ENCODE results near the gene C3. TPM values are rescaled to one million over a fixed set of nuclear protein-coding genes. Genes with fewer than 3 reads are reported as not detected.
A peak's percentile ranks its signal among the peaks of the same experiment; 100 is the strongest.

Gene C3
- total and polyA plus RNA-seq, 2 experiments from 2014 or later: 5.1 to 17.7 TPM

DNA sequence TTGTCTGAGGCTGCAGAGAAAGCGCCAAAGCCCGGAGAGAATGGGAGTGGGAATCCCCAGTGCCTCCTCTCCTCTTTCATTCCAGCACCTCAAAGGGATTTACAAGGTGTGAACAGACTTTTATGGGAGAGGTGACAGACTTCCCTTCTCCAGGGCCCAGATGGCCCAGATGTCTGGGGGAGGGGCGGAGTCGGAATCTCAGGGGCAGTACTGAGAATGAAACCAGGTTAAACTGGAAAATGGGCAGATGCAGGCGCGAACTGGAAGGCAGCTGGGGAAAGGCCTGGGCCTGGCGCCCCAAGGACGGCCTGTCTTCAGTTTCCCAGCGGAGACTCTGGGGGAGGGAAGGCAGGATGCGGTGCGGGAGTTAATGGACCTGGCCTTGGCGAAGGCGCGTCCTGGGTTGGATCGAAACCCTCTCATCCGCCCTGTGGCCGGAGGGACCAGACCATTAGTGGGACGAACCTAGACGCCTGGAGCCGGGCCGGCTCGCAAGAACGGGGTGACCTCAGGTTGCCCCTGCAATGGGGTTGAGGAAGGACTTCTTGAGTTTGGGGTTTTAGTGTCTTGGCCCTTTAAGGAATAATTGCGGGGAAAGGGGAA lies 18.4 kb upstream of the C3 start (continued):
- TF ChIP-seq EZH2phosphoT487 (IDR thresholded peaks at IDR 0.05; ENCODE audit: unreplicated experiment): no peak
- no peak for TF ChIP-seq JUNB (IDR thresholded peaks at IDR 0.05; ENCODE audit: unreplicated experiment)
- TF ChIP-seq EZH2 (IDR thresholded peaks at IDR 0.05; ENCODE audit: low read depth, unreplicated experiment): no peak
- TF ChIP-seq CREB1 (CRISPR knock-in tag; IDR thresholded peaks at IDR 0.05; ENCODE audit: low read depth): no peak

DNA sequence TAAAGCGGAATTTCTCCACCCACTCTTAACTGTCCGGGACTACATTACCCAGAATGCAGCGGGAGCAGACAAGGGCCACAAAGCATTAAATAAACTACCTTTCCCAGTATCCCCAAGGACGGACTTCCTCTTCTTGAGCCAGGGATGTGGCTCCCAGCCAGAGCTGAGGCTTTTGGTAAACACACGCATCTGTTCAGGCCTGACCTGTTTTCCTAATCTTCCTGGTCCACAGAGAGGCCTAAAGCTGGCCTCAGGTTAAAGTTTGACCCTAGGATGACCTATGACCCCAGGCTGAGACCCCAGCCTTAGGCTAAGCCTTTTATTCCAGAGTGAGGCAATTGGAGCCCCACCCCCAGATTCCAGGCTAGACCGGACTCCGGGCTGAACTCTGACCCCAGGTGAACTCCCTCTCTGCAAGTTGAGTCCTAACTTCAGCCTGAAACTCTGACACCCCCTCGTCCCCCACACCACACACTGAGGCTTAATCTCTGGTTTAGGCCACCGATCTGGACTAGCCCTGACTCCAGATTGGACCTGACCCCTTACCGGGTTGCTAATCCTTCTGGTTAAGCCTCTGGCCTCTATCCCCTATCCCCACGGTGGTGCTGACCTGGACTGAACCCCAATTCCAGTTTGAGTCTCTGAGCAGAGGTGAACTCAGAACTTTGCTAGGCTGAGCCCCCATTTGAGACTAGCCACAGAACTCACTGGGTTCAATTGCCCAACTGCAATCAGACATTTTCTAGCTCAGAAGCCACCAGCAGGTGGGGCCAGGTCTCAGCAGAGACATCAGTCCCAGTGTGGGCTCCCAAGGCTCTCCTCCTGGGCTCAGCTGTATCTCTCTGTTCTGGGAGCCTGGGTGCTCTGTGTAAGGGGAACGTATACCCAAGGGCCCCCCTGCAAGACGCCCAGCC lies 17.7 kb upstream of the C3 start:
- peak overlapping the region; percentile 95 for H3K27ac Mint-ChIP-seq
- H3K36me3 Mint-ChIP-seq (ENCODE audit: low read depth): peaks cover 11% of the 10 kb centered on the region
- Histone ChIP-seq H2AFZ (peak overlapping the region; percentile 89; the same call in 1 of the 2 replicates), H3K9me2 (ENCODE audit: insufficient read depth) (no peaks in the 10 kb centered on the region), H3K4me1 (ENCODE audit: insufficient read depth) (peaks cover 36% of the 10 kb centered on the region), H3K27me3 (ENCODE audit: insufficient read depth) (no peaks in the 10 kb centered on the region), H3F3A (replicated peaks; ENCODE audit: low read depth) (0 out of 2 replicates have a peak, but pooled peaks cover 11% of the 10 kb centered on the region), H4K20me1 (replicated peaks; ENCODE audit: insufficient read depth) (peaks cover 15% of the 10 kb centered on the region; the same call in 1 of the 2 replicates), H3K36me3 (ENCODE audit: insufficient read depth) (0 out of 2 replicates have a peak, but pooled peaks cover 5% of the 10 kb centered on the region), H3K79me2 (replicated peaks; ENCODE audit: insufficient read depth) (peaks cover 34% of the 10 kb centered on the region), H3K4me3 (peak overlapping the region; percentile 58), H3K27ac (ENCODE audit: low read depth) (peak overlapping the region; percentile 95), H3K4me2 (peak overlapping the region; percentile 95)
- peaks cover 19% of the 10 kb centered on the region for H3K27me3 Mint-ChIP-seq (ENCODE audit: insufficient read depth, low read depth, poor library complexity)
- DNase-seq (ENCODE audit: low spot score): peak; percentile 83
- H3K9me3 Mint-ChIP-seq: no peaks in the 10 kb centered on the region
- peak overlapping the region; percentile 95 for H3K4me3 Mint-ChIP-seq
- peaks cover 43% of the 10 kb centered on the region for H3K4me1 Mint-ChIP-seq
- peak; percentile 30 for ATAC-seq
- TF ChIP-seq, protein P1, sequence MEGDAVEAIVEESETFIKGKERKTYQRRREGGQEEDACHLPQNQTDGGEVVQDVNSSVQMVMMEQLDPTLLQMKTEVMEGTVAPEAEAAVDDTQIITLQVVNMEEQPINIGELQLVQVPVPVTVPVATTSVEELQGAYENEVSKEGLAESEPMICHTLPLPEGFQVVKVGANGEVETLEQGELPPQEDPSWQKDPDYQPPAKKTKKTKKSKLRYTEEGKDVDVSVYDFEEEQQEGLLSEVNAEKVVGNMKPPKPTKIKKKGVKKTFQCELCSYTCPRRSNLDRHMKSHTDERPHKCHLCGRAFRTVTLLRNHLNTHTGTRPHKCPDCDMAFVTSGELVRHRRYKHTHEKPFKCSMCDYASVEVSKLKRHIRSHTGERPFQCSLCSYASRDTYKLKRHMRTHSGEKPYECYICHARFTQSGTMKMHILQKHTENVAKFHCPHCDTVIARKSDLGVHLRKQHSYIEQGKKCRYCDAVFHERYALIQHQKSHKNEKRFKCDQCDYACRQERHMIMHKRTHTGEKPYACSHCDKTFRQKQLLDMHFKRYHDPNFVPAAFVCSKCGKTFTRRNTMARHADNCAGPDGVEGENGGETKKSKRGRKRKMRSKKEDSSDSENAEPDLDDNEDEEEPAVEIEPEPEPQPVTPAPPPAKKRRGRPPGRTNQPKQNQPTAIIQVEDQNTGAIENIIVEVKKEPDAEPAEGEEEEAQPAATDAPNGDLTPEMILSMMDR (conservative IDR thresholded peaks at IDR 0.05; ENCODE audit: low read depth in 2 of 2): peak; percentile 65 to 80
- TF ChIP-seq POLR2AphosphoS5 (IDR thresholded peaks at IDR 0.05; ENCODE audit: low read depth) (peak; percentile 16; the same call in 1 of the 2 replicates), EZH2phosphoT487 (IDR thresholded peaks at IDR 0.05; ENCODE audit: unreplicated experiment) (no peak), EZH2 (IDR thresholded peaks at IDR 0.05; ENCODE audit: low read depth, unreplicated experiment) (no peak)
- TF ChIP-seq, protein P2, sequence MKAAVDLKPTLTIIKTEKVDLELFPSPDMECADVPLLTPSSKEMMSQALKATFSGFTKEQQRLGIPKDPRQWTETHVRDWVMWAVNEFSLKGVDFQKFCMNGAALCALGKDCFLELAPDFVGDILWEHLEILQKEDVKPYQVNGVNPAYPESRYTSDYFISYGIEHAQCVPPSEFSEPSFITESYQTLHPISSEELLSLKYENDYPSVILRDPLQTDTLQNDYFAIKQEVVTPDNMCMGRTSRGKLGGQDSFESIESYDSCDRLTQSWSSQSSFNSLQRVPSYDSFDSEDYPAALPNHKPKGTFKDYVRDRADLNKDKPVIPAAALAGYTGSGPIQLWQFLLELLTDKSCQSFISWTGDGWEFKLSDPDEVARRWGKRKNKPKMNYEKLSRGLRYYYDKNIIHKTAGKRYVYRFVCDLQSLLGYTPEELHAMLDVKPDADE (IDR thresholded peaks at IDR 0.05): peak; percentile 98

All from GM23338 (cell line).